Breast epithelium (tissue), 3 donors: ENCODE data around the gene OR5C1.

Experiments
- CTCF ChIP-seq, 3 donors: fragments of 450-650 bp; IDR thresholded peaks; one replicate each; pipeline ENCODE4 v1.5.1; 2016 to 2017; ENCODE audit warnings: antibody characterized with exemption in 3 of 3, mild to moderate bottlenecking in 3 of 3, moderate library complexity in 3 of 3
- POLR2A ChIP-seq: fragments of 450-650 bp; IDR thresholded peaks from one replicate; pipeline ENCODE4 v1.6.1; 2016; ENCODE audit warnings: antibody characterized with exemption, mild to moderate bottlenecking, moderate library complexity

GRCh38 chr9:122789256-122790046 is 718 bp downstream of the OR5C1 start:
- no peak for TF ChIP-seq CTCF (IDR thresholded peaks at IDR 0.05)
- TF ChIP-seq POLR2A: no peak
